ENCODE data around the gene TMEM267. TPM values are rescaled to one million over a fixed set of nuclear protein-coding genes. Genes with fewer than 3 reads are reported as not detected.
"Not testable (repeated sequence)": the region's sequence is repeated elsewhere in the genome, so short reads cannot be mapped to it uniquely, and the experiment has no call there.

Gene TMEM267, protein sequence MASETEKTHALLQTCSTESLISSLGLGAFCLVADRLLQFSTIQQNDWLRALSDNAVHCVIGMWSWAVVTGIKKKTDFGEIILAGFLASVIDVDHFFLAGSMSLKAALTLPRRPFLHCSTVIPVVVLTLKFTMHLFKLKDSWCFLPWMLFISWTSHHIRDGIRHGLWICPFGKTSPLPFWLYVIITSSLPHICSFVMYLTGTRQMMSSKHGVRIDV
- total RNA-seq (2014; rRNA removed; shearing (Covaris generic)) = 5.5 and 6.3 TPM in 2 replicates

GRCh38 chr5:43483298-43484105, at the start of gene TMEM267:
TSS of gene TMEM267 (minus strand) at chr5:43483865. CDS start at chr5:43453969, 29,896 bp downstream.
- peak; percentile 89 for DNase-seq
- H3K4me3 ChIP-seq (ENCODE audit: insufficient read depth, low read depth, low read length) = peak within 1 kb of the TSS; percentile 97
- no peaks in the 10 kb centered on the region for H3K27me3 ChIP-seq (ENCODE audit: control insufficient read depth, insufficient read depth, low read length)
- H3K36me3 ChIP-seq (replicated peaks; ENCODE audit: control insufficient read depth, insufficient read depth, low read length) = no peaks in the 10 kb centered on the region; the same call in 1 of the 2 replicates

DNA sequence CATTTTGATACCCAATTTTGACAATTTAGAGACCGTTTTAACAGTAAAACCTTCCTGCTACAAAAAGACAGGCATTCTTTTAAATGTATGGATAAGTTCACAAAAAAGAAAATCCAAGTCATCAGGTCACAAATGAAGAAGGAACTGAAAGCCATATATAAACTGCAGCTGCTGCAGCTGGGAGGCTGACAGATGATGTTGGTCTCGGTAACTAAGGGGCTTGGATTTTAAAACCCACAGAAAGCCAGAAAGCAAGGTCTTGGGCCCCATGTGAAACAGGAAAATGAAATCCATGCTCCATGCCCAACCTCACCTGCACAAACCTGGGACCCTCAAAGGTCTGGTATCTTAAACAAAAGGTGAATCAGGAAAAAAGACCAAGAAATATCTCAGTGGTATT, 47.0 kb upstream of the TMEM267 start:
- no peak for DNase-seq
- Histone ChIP-seq H3K36me3 (replicated peaks; ENCODE audit: control insufficient read depth, insufficient read depth, low read length) (peaks cover 23% of the 10 kb centered on the region), H3K27me3 (ENCODE audit: control insufficient read depth, insufficient read depth, low read length) (no peaks in the 10 kb centered on the region), H3K4me3 (ENCODE audit: insufficient read depth, low read depth, low read length) (no peak overlapping the region)

GRCh38 chr5:43523662-43524072, 40.0 kb upstream of the TMEM267 start:
- Histone ChIP-seq H3K4me3 (ENCODE audit: insufficient read depth, low read depth, low read length) (no peak overlapping the region), H3K27me3 (ENCODE audit: control insufficient read depth, insufficient read depth, low read length) (no peaks in the 10 kb centered on the region), H3K36me3 (replicated peaks; ENCODE audit: control insufficient read depth, insufficient read depth, low read length) (peaks cover 4% of the 10 kb centered on the region)
- DNase-seq = no peak

DNA sequence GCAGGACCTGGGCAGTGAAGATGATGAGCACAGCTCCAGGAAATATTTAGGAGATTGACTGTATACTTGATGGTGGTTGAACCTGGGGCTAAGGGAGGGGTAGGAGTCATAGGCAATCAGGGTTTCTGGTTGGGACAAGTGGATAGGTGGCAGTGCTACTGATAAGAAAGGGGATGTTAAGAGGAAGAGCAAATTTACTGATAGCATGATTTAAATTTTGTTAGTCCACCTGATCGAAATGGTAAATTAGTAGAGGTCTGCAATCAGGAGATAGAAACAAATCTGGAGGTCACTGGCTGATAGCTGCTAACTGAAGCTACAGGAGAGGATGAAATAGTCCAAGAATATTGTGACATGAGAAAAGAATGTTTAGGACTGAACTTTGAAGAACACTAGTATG, 37.0 kb upstream of the TMEM267 start:
- Histone ChIP-seq H3K36me3 (replicated peaks; ENCODE audit: control insufficient read depth, insufficient read depth, low read length) (no peaks in the 10 kb centered on the region; the same call in 1 of the 2 replicates), H3K4me3 (ENCODE audit: insufficient read depth, low read depth, low read length) (no peak overlapping the region), H3K27me3 (ENCODE audit: control insufficient read depth, insufficient read depth, low read length) (no peaks in the 10 kb centered on the region)
- DNase-seq = no peak

- peak; percentile 17 for DNase-seq
- Histone ChIP-seq H3K27me3 (ENCODE audit: control insufficient read depth, insufficient read depth, low read length) (no peaks in the 10 kb centered on the region), H3K4me3 (ENCODE audit: insufficient read depth, low read depth, low read length) (peak overlapping the region; percentile 58), H3K36me3 (replicated peaks; ENCODE audit: control insufficient read depth, insufficient read depth, low read length) (no peaks in the 10 kb centered on the region; the same call in 1 of the 2 replicates)
These were observed 32.0 kb upstream of the TMEM267 start for GRCh38 chr5:43515678-43516048.

GRCh38 chr5:43514816-43515677, 31.4 kb upstream of the TMEM267 start, which contains the start of gene C5orf34:
TSS of gene C5orf34 (minus strand) at chr5:43515148. CDS start at chr5:43509339, 5,809 bp downstream.
- peak; percentile 94 for DNase-seq
- Histone ChIP-seq H3K36me3 (replicated peaks; ENCODE audit: control insufficient read depth, insufficient read depth, low read length) (no peaks in the 10 kb centered on the region; the same call in 1 of the 2 replicates), H3K4me3 (ENCODE audit: insufficient read depth, low read depth, low read length) (peak within 1 kb of the TSS; percentile 58), H3K27me3 (ENCODE audit: control insufficient read depth, insufficient read depth, low read length) (no peaks in the 10 kb centered on the region)

GRCh38 chr5:43514471-43514815, 30.8 kb upstream of the TMEM267 start:
- Histone ChIP-seq H3K27me3 (ENCODE audit: control insufficient read depth, insufficient read depth, low read length) (no peaks in the 10 kb centered on the region), H3K36me3 (replicated peaks; ENCODE audit: control insufficient read depth, insufficient read depth, low read length) (no peaks in the 10 kb centered on the region; the same call in 1 of the 2 replicates), H3K4me3 (ENCODE audit: insufficient read depth, low read depth, low read length) (peak overlapping the region; percentile 58)
- peak; percentile 36 for DNase-seq

DNA sequence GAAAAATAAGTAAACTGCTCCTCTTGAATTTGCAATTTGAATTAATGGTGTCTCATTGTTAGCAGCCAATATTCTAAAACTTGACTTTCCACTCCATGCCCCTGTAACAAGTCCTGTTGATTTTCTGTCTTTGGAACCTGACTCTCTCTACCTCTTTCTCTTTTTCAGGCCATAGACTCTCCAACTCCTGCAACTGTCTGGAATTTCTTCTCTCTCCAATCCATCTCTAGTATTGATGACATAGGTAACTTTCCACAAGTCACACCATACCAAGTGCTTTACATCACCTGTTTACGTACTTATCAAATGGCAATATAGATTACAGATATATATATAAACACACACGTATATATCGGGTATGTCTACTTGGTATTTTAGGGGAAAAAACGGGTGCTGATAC, 30.4 kb upstream of the TMEM267 start:
- peak overlapping the region; percentile 58 for H3K4me3 ChIP-seq (ENCODE audit: insufficient read depth, low read depth, low read length)
- no peaks in the 10 kb centered on the region; the same call in 1 of the 2 replicates for H3K36me3 ChIP-seq (replicated peaks; ENCODE audit: control insufficient read depth, insufficient read depth, low read length)
- H3K27me3 ChIP-seq (ENCODE audit: control insufficient read depth, insufficient read depth, low read length) = no peaks in the 10 kb centered on the region
- no peak for DNase-seq

GRCh38 chr5:43511062-43511461, 27.4 kb upstream of the TMEM267 start:
- not testable (repeated sequence) for H3K27me3 ChIP-seq (ENCODE audit: control insufficient read depth, insufficient read depth, low read length); H3K36me3 ChIP-seq (replicated peaks; ENCODE audit: control insufficient read depth, insufficient read depth, low read length); DNase-seq; H3K4me3 ChIP-seq (ENCODE audit: insufficient read depth, low read depth, low read length)

DNA sequence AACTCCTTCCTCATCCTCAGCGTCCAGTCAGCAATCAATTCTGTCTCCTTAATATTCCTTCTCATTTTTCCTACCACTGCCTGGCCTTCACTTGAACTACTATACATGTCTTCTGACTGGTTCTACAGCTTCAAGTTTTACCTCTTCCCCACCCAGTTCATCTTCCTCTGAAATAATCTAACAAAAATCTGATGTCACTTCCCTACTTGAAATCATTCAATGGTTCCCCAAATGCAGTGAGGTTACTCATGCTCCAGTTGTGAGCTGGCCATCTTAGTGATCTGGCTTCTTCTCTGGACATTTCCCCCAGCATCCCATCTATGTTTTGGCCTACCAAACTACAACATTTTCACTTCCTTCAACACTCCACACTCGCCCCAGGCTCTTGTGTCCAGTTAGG, 14.9 kb upstream of the TMEM267 start:
- Histone ChIP-seq H3K36me3 (replicated peaks; ENCODE audit: control insufficient read depth, insufficient read depth, low read length) (peaks cover 1% of the 10 kb centered on the region; the same call in 1 of the 2 replicates), H3K27me3 (ENCODE audit: control insufficient read depth, insufficient read depth, low read length) (no peaks in the 10 kb centered on the region), H3K4me3 (ENCODE audit: insufficient read depth, low read depth, low read length) (no peak overlapping the region)
- DNase-seq = no peak

DNA sequence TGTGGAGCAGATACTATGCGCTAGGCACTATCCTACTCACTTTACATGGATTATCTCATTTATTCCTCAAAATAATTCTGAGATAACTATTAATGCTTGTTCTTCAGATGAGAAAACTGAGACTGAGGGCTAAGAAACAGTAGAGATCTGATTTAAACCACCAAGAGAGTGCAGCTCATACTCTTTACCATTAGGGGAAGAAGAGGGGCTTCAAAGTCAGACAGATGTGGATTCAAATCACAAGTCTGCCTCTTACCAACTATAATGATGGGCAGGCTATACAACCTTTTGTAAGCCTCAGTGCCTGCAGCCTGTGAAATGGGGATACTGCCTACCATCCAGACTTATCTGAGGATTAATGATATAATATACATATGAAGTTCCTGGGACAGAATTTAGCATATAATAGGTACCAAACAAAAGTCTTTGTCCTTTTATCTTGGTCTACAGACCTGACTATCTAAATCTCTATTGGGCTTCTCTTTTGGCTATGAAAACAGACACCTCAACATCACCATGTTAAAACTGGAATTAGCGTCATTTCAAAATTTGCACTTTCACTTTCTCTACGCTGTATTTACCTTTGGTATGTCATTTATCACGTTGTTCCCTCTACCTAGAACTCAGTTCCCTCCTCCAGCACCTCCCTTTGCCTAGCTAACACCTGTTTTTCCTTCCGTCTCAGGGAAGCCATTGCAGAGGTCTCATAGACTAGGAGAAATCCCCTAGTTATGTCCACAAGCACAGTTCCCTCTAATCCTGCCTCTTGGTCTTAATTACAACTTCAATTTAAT, 13.8 kb upstream of the TMEM267 start:
- no peak for DNase-seq
- H3K36me3 ChIP-seq (replicated peaks; ENCODE audit: control insufficient read depth, insufficient read depth, low read length) = peaks cover 1% of the 10 kb centered on the region; the same call in 1 of the 2 replicates
- no peaks in the 10 kb centered on the region for H3K27me3 ChIP-seq (ENCODE audit: control insufficient read depth, insufficient read depth, low read length)
- H3K4me3 ChIP-seq (ENCODE audit: insufficient read depth, low read depth, low read length) = no peak overlapping the region

DNA sequence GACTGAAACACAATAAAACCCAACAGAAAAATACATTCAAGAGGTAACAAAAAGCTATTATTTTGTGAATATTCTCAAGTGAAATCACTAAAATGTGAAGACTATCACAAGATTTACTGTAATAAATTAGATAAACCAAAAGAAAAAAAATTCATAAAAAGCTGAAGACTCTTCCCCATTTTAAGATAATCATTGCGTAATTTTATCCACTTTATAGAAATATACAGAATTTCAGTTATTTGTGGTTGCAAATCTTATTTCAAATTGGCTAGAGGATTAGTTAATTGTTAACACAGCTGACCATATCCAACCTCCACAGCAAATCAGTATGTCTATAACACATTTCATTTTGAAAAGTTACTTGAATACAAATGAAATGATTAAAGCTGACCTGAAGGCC, 7.7 kb upstream of the TMEM267 start:
- no peak overlapping the region for H3K4me3 ChIP-seq (ENCODE audit: insufficient read depth, low read depth, low read length)

DNA sequence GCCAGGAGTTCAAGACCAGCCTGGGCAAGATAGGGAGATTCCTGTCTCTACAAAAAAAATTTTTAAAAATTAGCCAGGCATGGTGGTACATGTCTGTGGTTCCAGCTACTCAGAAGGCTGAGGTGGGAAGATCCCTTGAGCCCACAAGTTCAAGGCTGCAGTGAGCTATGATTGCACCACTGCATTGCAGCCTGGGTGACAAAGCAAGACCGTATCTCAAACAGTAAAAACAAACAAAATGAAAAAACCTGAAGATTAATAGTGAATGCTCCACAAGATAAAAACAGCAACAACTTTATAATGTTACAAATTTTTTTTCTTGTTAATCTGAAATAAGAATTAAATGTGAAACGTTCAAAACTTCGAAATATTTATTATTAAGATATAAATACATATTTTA, 2.7 kb upstream of the TMEM267 start:
- peaks cover 3% of the 10 kb centered on the region for H3K36me3 ChIP-seq (replicated peaks; ENCODE audit: control insufficient read depth, insufficient read depth, low read length)
- H3K4me3 ChIP-seq (ENCODE audit: insufficient read depth, low read depth, low read length) = no peak overlapping the region
- H3K27me3 ChIP-seq (ENCODE audit: control insufficient read depth, insufficient read depth, low read length) = no peaks in the 10 kb centered on the region
- no peak for DNase-seq

More for the DNA sequence above, 7.7 kb upstream of the TMEM267 start:
- DNase-seq = no peak
- no peaks in the 10 kb centered on the region for H3K27me3 ChIP-seq (ENCODE audit: control insufficient read depth, insufficient read depth, low read length)
- peaks cover 3% of the 10 kb centered on the region for H3K36me3 ChIP-seq (replicated peaks; ENCODE audit: control insufficient read depth, insufficient read depth, low read length)

GRCh38 chr5:43485406-43485805, 1.7 kb upstream of the TMEM267 start:
- H3K27me3 ChIP-seq (ENCODE audit: control insufficient read depth, insufficient read depth, low read length) = no peaks in the 10 kb centered on the region
- DNase-seq = no peak
- peaks cover 3% of the 10 kb centered on the region for H3K36me3 ChIP-seq (replicated peaks; ENCODE audit: control insufficient read depth, insufficient read depth, low read length)
- no peak overlapping the region for H3K4me3 ChIP-seq (ENCODE audit: insufficient read depth, low read depth, low read length)
